Neural progenitor cell (in vitro differentiated cells): ENCODE measurements around the gene PARS2. TPM values are rescaled to one million over a fixed set of nuclear protein-coding genes. Genes with fewer than 3 reads are reported as not detected.

Source experiments
- DNase-seq: peaks from one replicate; pipeline ENCODE4 v3.0.0-alpha.2; 2016; ENCODE audit warnings: low spot score
- H2AFZ ChIP-seq: fragments of 200-600 bp; sonication (generic); replicated peaks from 2 replicates; pipeline ENCODE4 v1.6.1; 2016; ENCODE audit warnings: antibody characterized with exemption
- H3F3A ChIP-seq: fragments of 200-600 bp; sonication (generic); 2 replicates; pipeline ENCODE4 v1.6.1; 2016; ENCODE audit warnings: antibody characterized with exemption, low read depth
- H3K27ac ChIP-seq: fragments of 200-600 bp; sonication (generic); 2 replicates; pipeline ENCODE4 v1.5.1; 2016; ENCODE audit warnings: mild to moderate bottlenecking
- H3K27me3 ChIP-seq: fragments of 200-600 bp; sonication (generic); 2 replicates; pipeline ENCODE4 v1.6.1; 2016; ENCODE audit warnings: mild to moderate bottlenecking, moderate library complexity
- H3K36me3 ChIP-seq: fragments of 200-600 bp; sonication (generic); 2 replicates; pipeline ENCODE4 v1.5.1; 2016
- H3K4me1 ChIP-seq: fragments of 200-600 bp; sonication (generic); 2 replicates; pipeline ENCODE4 v1.6.1; 2016; ENCODE audit warnings: mixed run types
- H3K4me2 ChIP-seq: fragments of 200-600 bp; sonication (generic); 2 replicates; pipeline ENCODE4 v1.6.1; 2016
- H3K4me3 ChIP-seq: fragments of 200-600 bp; sonication (generic); 2 replicates; pipeline ENCODE4 v1.5.1; 2016
- H3K79me2 ChIP-seq: fragments of 200-600 bp; sonication (generic); 2 replicates; pipeline ENCODE4 v1.6.1; 2016; ENCODE audit warnings: low read depth
- H3K9ac ChIP-seq: fragments of 200-600 bp; sonication (generic); 2 replicates; pipeline ENCODE4 v1.6.1; 2016
- H3K9me3 ChIP-seq: fragments of 200-600 bp; sonication (generic); 2 replicates; pipeline ENCODE4 v1.5.1; 2016; ENCODE audit warnings: low read depth
- H4K20me1 ChIP-seq: fragments of 200-600 bp; sonication (generic); 2 replicates; pipeline ENCODE4 v1.6.1; 2016; ENCODE audit warnings: low read depth
- H3K27ac Mint-ChIP-seq: 3 replicates; pipeline ENCODE4 v1.8.0; 2021; ENCODE audit warnings: mixed read lengths
- H3K27me3 Mint-ChIP-seq: 2 replicates; pipeline ENCODE4 v1.8.0; 2022; ENCODE audit warnings: low read depth, mild to moderate bottlenecking, inconsistent platforms, moderate library complexity, mixed read lengths; ENCODE audit not compliant: insufficient read depth
- H3K36me3 Mint-ChIP-seq: 3 replicates; pipeline ENCODE4 v1.8.0; 2021; ENCODE audit warnings: mixed read lengths
- H3K4me1 Mint-ChIP-seq: 3 replicates; pipeline ENCODE4 v1.8.0; 2021; ENCODE audit warnings: mixed read lengths
- H3K4me3 Mint-ChIP-seq: 3 replicates; pipeline ENCODE4 v1.8.0; 2021; ENCODE audit warnings: mild to moderate bottlenecking, moderate library complexity, mixed read lengths
- H3K9me3 Mint-ChIP-seq: 3 replicates; pipeline ENCODE4 v1.8.0; 2020; ENCODE audit warnings: mixed read lengths
- CTCF ChIP-seq: fragments of 200-600 bp; sonication (generic); IDR thresholded peaks from 2 replicates; pipeline ENCODE4 v1.5.1; 2017; ENCODE audit warnings: antibody characterized with exemption, mild to moderate bottlenecking
- EZH2 ChIP-seq: fragments of 200-600 bp; sonication (generic); IDR thresholded peaks from 2 replicates; pipeline ENCODE4 v1.6.1; 2017; ENCODE audit warnings: antibody characterized with exemption, mild to moderate bottlenecking, moderate library complexity
- EZH2phosphoT487 ChIP-seq: fragments of 200-600 bp; sonication (generic); IDR thresholded peaks from 2 replicates; pipeline ENCODE4 v1.6.1; 2017; ENCODE audit warnings: antibody characterized with exemption
- total RNA-seq: library from RNA; depleted of rRNA; stranded (reverse); fragments of >200 nt; gene quantifications from 2 replicates; pipeline ENCODE4 v1.2.3, GENCODE V29; 2015; ENCODE audit warnings: low replicate concordance

Gene PARS2
- total RNA-seq, 1 donor from 2014 or later: 5.4 TPM

GRCh38 chr1:54742282-54742681 lies 22.0 kb downstream of the PARS2 start:
- Histone ChIP-seq H3K4me2 (no peak overlapping the region), H3K27ac (no peak overlapping the region), H3K9ac (no peak overlapping the region), H3K9me3 (no peaks in the 10 kb centered on the region), H3K4me3 (no peak overlapping the region), H2AFZ (no peak overlapping the region), H3F3A (no peaks in the 10 kb centered on the region), H3K27me3 (no peaks in the 10 kb centered on the region), H3K36me3 (no peaks in the 10 kb centered on the region), H3K4me1 (no peaks in the 10 kb centered on the region), H3K79me2 (no peaks in the 10 kb centered on the region), H4K20me1 (no peaks in the 10 kb centered on the region)
- no peak overlapping the region for H3K27ac Mint-ChIP-seq
- no peak for DNase-seq
- H3K4me1 Mint-ChIP-seq: no peaks in the 10 kb centered on the region
- peaks cover 7% of the 10 kb centered on the region for H3K27me3 Mint-ChIP-seq
- TF ChIP-seq EZH2 (no peak), CTCF (no peak), EZH2phosphoT487 (no peak)
- peaks cover 4% of the 10 kb centered on the region for H3K9me3 Mint-ChIP-seq
- peaks cover 18% of the 10 kb centered on the region for H3K36me3 Mint-ChIP-seq
- H3K4me3 Mint-ChIP-seq: no peak overlapping the region

- Histone ChIP-seq H3K4me1 (no peaks in the 10 kb centered on the region), H4K20me1 (no peaks in the 10 kb centered on the region), H3K36me3 (no peaks in the 10 kb centered on the region), H3F3A (no peaks in the 10 kb centered on the region), H3K9me3 (no peaks in the 10 kb centered on the region), H3K9ac (no peak overlapping the region), H3K79me2 (no peaks in the 10 kb centered on the region), H2AFZ (no peak overlapping the region), H3K27ac (no peak overlapping the region), H3K4me3 (no peak overlapping the region), H3K27me3 (no peaks in the 10 kb centered on the region), H3K4me2 (no peak overlapping the region)
- no peak for DNase-seq
- Mint-ChIP-seq H3K27ac (no peak overlapping the region), H3K9me3 (peaks cover 4% of the 10 kb centered on the region), H3K36me3 (peaks cover 25% of the 10 kb centered on the region), H3K4me1 (no peaks in the 10 kb centered on the region), H3K4me3 (no peak overlapping the region), H3K27me3 (peaks cover 7% of the 10 kb centered on the region)
- no peak for TF ChIP-seq EZH2phosphoT487
- no peak for TF ChIP-seq CTCF
- no peak for TF ChIP-seq EZH2
Measured at GRCh38 chr1:54741531-54741930, 22.8 kb downstream of the PARS2 start.

- Histone ChIP-seq H3K27ac (no peak overlapping the region), H3K4me2 (no peak overlapping the region), H3K36me3 (no peaks in the 10 kb centered on the region), H3K79me2 (no peaks in the 10 kb centered on the region), H4K20me1 (no peaks in the 10 kb centered on the region), H3K4me3 (no peak overlapping the region), H3K9ac (no peak overlapping the region), H3F3A (no peaks in the 10 kb centered on the region), H3K4me1 (no peaks in the 10 kb centered on the region), H3K27me3 (no peaks in the 10 kb centered on the region), H3K9me3 (no peaks in the 10 kb centered on the region), H2AFZ (no peak overlapping the region)
- H3K27me3 Mint-ChIP-seq: no peaks in the 10 kb centered on the region
- H3K36me3 Mint-ChIP-seq: peaks cover 25% of the 10 kb centered on the region
- no peak for TF ChIP-seq CTCF
- no peak for TF ChIP-seq EZH2
- TF ChIP-seq EZH2phosphoT487: no peak
- no peak overlapping the region for H3K4me3 Mint-ChIP-seq
- H3K9me3 Mint-ChIP-seq: no peaks in the 10 kb centered on the region
- H3K4me1 Mint-ChIP-seq: no peaks in the 10 kb centered on the region
- no peak overlapping the region for H3K27ac Mint-ChIP-seq
- DNase-seq: no peak
Measured at GRCh38 chr1:54738244-54738643, 26.1 kb downstream of the PARS2 start.

- H3K36me3 Mint-ChIP-seq: peaks cover 24% of the 10 kb centered on the region
- no peaks in the 10 kb centered on the region for H3K9me3 Mint-ChIP-seq
- Histone ChIP-seq H2AFZ (no peak overlapping the region), H3K4me2 (no peak overlapping the region), H3K9ac (no peak overlapping the region), H3K27ac (no peak overlapping the region), H3K4me3 (no peak overlapping the region), H3K36me3 (no peaks in the 10 kb centered on the region), H3K27me3 (no peaks in the 10 kb centered on the region), H3K4me1 (no peaks in the 10 kb centered on the region), H4K20me1 (no peaks in the 10 kb centered on the region), H3K9me3 (no peaks in the 10 kb centered on the region), H3K79me2 (no peaks in the 10 kb centered on the region), H3F3A (no peaks in the 10 kb centered on the region)
- H3K4me3 Mint-ChIP-seq: no peak overlapping the region
- H3K27me3 Mint-ChIP-seq: no peaks in the 10 kb centered on the region
- H3K27ac Mint-ChIP-seq: no peak overlapping the region
- DNase-seq: no peak
- TF ChIP-seq CTCF (no peak), EZH2phosphoT487 (no peak), EZH2 (no peak)
- H3K4me1 Mint-ChIP-seq: no peaks in the 10 kb centered on the region
Measured at GRCh38 chr1:54736685-54737084, 27.6 kb downstream of the PARS2 start.
